IPS DF 4.7 (cell line): ENCODE results near the gene SOST.

Source experiments
- DNase-seq: peaks from one replicate; pipeline ENCODE4 v3.0.0-alpha.2; 2013; ENCODE audit warnings: low spot score; ENCODE audit errors: extremely low read depth

Gene SOST

DNA sequence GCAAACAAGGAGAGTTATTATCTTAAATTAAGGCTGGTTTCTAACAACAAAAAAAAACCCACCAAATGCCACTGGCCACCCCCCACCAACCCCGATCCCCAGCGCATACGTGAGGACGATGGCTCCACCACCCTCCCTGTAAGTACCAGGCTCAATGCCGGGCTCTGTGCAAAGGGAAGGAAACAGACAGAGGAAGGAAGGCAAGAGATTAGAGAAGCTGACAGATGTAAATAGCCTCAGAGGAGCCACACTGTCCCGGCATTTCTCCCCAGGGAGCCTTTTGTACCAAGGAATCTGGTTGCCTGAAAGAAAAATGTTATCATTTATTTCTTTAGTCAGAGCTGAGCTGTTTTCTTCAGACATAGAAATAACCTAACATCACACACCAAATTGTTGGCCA is 13.1 kb downstream of the SOST start:
- DNase-seq = no peak

DNA sequence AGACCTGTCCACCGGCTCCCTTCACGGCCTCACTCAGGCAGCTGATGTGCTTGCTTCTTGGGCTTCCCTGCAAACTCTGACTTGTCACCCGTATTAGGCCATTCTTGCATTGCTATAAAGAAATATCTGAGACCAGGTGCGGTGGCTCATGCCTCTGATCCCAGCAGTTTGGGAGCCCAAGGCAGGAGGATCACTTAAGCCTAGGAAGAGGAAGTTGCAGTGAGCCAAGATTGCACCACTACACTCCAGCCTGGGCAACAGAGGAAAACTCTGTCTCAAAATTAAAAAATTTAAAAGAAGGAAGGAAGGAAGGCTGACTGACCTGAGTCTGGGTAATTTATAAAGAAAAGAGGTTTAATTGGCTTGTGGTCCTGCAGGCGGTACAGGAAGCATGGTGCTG is 17.0 kb downstream of the SOST start:
- no peak for DNase-seq

DNA sequence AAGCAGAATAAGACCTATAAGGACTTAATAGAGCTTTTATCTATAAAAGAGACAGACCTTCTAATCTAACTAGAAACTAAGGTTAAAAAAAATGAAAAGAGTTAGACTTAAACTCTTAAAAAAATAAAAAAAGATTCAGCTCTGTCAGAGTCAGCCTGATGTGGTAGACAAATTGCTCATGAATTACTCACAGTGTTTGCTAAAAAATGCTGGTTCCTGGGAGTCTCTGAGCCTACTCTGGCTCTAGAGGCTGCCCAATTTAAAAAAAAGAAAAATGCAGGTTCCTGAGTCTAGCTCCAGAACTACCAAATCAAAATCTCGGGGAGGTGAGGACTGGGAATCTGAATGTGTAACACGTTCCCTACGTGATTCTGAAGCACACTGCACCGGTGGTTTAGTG is 18.1 kb downstream of the SOST start:
- no peak for DNase-seq

DNA sequence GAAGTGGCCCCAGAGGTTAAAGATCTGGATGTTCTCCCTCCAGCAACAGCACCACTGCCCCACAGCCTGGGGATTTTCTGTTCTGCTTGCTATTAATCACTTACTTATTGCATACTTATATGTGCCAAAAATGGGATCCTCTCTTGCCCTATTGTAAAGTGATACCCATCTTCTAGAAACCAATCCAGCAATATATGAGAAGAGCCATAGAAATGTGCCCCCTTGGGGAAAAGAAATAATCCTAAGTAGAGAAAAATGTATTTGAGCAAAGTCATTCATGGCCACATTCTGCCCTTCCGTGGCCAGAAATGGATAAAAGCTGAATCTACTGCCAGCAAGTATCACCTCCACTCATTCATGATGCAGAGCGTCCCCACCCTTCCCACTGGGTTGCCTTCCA is 20.9 kb downstream of the SOST start:
- no peak for DNase-seq

DNA sequence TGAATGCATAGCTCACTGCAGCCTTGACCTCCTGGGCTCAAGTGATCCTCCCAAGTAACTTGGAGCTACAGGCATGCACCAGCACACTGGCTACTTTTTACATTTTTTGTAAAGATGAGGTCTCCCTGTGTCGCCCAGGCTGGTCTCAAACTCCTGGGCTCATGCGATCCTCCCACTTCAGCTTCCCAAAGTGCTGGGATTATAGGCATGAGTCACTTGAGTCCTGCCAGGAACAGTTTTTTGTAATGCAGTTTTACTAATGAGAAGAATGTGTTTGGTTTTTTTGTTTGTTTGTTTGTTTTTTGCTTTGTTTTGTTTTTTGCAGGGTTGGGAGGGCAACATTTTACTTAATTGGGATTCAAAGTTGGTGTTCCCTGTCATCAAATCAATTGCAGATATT is 22.2 kb downstream of the SOST start:
- DNase-seq = no peak

DNA sequence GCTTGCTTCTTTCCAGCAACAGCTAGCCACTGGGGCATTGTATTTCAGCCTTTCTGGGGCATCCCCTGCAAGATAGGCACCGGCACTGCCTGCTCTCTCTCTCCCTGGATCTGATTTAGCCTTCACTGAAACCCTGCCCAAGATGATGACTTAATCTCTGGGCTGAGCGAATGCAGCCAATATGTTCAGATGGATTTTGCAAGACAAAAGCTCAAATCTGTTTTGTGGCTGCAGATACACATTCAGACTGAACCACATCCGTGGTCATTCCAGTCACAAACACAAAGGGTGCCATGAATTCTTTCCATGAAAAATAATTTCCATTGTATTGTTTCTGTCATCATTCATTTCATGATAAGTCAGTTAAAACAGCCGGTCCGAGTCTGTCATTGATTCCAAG is 24.2 kb downstream of the SOST start:
- no peak for DNase-seq

DNA sequence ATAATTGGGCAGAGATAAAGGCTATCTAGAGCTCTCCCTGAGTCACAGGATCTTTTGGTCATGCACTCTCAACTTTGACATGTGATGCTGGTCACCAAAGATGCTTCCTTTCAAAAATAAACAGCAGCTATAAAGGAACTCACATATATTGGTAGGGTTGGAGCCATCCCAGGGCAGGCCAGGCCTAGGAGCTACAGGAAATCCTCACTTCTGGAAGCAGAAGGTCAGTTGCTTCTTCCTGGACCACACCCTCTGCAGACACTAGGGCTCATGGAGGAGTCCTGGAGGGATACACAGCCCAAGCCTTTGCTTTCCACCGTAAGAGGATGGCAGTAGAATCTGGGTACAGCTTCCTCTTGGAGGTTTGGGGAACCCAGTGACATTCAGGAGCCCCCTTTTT is 24.6 kb downstream of the SOST start:
- no peak for DNase-seq

DNA sequence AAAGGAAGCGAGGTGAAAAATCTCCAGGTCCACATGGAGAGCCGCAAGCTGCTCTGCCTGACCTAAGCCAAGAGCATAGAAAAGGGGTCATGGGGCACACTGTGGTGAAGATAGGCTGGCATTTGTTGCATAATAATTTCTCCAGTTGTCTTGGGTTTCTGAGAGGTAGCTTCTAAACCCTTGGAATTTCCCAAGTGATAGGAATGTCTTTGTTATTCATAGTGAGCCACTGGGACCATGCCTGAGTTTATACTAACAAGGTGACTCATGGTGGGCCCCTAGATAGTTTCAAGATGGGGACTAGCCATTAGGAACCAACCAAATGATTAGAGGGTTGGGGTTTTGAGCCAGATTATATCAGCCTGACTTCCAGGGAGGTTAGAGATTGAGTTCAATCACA is 25.6 kb downstream of the SOST start:
- DNase-seq = no peak

DNA sequence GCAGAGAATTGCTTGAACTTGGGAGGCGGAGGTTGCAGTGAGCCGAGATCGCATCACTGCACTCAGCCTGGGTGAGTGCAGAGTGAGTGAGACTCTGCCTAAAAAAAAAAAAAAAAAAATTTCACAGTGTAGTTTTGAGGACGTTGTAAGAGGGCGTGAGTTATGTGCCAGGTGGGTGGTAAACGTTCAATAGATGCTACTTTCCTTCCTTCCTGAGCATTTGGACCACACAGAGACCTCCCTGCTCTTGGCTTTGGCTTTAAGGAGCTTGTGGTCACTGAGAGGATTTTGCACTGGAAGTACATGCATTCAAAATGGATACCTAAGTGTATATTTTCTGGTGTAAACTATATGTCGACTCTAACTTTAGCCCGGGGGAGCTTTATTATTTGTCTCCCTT is 30.5 kb downstream of the SOST start:
- no peak for DNase-seq

DNA sequence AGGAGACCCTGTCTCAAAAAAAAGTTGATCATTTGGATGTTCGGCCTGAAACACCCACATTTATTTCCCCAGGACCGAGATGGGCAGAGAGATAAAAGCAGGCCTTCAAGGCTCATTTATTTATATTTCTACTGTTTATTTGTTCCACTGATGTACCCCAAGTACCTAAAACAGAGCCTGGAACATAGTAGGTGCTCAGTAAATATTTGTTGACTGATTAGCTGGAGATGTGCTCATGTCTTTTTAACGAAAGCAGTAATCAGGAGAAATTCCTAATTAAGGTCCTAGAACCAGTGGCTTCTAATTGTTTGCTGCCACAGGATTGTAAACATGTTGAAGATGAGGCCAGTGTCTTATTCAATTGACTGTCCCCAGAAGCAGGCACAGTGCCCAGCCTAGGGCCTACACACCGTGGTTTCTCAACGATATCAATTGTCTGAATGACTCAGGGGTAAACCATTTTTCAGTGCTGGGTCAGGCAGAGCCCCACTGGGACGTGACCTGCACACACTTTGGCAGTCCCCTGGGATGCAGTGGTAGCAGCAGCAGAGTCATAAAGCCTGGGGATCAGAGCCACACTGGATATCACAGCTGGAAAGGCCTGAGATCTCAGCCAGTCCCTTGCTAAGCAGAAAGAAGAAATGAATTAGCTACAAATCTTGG is 34.8 kb downstream of the SOST start:
- no peak for DNase-seq

DNA sequence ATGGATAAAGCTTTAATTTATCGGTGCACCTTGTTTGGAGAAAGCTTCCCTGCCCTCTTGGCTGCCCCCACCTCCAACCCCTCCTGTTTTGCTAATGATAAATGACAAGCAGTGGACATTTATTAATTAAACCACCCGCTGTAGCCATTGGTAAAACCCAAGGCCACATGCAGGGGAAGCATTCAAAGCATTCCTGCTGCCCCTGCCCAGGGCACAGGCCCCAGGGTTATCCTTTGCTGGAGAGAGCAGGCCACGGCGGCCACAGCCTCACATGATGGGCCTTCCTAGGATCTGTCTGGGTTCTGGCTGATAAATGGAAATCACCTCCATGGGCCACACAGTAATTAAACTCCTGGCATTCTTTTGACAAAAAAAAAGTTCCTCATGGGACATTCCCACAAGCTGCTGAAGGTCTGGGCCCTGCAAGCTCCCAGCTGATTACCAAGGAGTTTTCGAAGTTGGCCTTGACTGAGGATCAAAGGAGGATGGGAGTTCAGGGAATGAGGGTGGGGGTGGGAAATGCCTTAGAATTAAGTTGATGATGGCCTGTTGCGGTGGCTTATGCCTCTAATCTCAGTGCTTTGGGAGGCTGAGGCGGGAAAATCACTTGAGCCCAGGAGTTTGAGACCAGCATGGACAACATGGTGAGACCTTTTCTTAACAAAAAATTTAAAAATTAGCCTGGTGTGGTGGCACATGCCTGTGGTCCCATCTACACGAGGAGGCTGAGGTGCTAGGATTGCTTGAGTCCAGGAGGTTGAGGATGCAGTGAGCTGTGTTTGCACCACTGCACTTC is 35.5 kb downstream of the SOST start:
- DNase-seq = no peak

DNA sequence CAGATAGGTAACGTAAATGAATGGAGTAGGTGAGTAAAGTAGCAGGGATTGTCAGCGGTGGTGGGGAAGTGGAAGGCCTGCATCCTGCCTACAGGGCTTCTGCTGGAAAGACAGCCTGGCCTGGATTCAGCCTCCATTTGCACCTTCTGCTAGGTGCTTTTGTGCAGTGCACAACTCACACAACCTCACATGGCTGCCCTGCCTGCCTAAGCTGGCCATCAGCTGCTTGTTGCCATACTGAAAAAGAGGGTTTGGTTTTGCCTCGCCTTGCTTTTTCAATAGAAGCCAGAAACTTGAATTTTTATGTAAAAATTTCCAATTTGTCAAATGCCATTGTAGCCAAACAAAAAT is 36.3 kb downstream of the SOST start:
- no peak for DNase-seq

DNA sequence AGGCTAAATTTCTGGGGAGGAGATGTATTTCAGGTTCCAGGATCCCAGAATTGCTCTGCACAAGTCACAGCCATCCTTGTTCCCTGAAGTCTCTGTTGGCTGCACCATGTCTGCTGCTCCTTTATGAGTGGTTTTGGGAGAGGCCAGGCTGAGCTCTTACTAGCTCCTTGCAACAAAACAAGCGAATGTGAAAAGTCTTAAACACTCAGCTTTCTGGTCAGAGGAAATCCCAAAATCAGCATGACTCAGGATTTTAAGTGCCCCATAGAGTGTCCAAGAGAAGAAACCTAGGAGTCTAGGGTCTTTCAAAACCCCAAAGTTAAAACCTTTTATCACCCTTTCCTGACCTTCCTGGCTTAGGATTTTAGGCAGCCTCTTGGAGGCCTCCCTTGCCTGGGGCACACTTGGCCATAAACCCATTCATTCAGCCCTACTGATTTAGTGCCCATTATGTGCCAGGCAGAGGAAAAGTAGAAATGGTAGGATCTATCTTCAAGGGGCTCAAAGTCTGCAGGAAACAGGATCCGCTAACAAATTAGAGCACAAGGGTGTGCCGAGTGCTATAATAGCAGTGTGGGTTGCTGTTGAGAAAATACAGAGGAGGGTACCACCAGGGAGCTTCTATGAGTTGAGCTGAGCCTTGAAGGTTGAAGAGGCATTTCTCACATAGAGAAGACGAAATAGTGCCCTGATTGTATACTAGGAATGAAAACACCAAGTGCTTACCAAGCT is 36.9 kb downstream of the SOST start:
- no peak for DNase-seq

DNA sequence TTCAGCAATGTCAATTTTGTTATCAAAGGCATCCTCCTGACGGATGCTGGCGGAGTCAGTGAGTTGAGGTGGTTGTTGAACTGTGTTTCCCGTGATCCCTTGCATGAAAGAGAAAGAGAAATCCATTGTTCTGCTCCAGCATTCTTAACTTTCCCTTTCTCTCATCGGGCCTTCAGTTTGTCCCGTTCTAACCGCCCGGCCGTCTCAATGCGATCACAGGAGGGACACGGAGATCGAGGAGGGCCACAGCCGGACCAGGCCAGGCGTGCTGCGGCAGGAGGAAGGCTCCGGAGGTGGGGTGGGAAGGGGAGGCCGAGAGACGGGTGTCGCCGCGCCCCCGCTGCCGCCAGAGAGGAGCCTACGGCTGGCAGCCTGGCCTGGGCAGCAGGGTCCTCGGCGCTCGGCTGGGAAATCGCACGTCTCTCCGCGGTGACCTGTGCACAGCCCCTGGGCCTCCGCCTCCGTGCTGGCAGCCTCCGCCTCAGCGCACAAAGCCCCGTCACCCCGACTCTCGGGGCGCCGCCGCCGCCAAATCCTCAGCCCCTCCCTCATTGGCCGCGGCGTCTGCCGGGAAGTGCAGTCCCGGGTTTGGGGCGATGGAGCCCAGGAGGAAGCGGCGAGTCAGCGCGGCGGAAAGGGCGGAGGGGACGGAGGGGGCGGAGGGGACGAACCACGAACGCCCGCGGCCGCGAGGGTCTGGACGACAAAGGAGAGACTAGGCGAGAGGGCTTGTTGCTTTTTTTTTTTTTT is 38.1 kb downstream of the SOST start:
- DNase-seq = no peak

DNA sequence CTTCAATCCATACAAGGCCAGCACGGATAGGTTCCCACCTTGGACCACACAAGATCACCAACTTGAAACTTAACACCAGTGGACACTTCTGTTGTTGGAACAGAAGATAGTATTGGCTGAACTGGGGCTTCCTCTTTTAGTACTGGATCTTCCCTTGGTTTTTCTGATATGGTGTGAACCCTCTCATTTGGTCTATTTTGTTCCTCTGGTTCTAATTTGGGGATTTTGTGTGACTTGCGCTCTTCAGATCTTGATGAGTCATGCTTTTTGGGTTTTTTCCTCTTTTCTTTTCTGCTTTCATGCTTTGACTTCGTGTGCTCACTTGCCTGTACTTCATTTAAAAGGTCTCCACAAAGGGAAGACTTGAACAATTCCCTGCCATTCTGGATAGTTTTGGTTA is 39.0 kb downstream of the SOST start:
- DNase-seq = no peak

DNA sequence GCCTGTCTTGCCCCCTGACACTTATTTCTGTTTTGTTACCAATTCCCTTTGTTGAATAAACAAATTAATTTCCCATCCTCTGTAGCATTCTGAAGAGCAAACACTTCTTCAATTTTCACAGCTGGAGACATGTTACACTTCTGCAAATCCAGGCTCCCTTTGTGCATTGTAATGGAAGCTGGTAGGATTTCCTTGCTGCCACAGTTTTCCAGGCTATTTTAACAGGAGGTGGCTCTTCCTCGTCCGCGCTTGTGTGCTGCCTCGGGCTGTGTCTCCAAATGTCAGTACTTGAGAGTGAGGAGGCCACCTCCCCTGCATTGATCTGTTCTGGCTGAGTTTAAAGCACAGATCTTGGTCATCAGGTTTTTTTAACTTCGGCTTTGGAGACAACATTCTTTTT is 40.0 kb downstream of the SOST start:
- no peak for DNase-seq

DNA sequence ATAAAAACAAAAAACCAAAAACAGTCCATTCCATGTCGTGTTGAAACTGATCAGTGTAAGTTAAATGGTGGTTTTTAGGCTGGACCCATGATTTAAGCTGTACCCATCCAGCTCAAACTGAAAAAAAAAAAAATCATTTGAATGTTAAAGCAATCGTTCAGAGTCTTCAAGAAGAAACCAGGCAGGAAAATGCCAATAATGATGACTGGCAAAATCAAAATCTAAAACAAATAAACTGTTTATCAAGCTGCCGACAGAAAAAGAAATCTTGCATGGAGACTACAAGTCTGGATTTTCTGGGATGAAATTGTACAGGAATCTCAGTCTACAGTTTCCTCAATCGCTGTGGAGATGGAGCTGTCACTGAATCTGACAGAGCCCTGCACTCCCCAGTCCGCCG is 40.7 kb downstream of the SOST start:
- no peak for DNase-seq

DNA sequence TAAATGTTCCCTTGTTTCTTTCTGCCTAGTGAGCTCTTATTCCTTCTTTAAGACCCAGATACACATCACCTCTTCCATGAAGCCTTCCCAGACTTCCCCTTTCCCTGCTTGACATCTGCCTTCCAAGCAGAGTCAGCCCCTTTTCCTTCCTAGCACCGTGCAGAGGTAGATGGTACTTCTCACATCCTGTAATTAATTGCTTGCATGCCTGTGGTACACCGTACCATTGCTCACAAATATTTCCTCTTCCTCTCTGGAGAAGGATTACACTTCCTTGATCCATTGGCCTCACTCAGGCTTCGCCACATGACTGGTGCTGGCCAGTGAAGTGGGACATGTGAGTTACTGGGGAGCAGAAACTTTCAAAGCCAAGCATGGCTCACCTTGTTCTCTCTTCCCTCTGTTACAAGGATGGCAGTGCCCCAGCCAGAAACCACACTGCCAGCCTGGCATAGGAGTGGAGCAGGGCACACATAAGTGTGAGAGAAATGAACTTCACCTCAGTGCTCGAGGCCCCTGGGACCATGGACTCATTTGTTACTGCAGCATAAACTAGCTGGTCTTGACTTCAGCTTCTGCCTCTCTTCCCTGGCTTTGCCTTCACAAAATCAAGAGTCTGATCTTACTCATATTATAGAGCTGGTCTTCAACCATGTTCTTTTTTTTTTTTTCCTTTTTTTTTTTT is 44.0 kb downstream of the SOST start:
- no peak for DNase-seq

DNA sequence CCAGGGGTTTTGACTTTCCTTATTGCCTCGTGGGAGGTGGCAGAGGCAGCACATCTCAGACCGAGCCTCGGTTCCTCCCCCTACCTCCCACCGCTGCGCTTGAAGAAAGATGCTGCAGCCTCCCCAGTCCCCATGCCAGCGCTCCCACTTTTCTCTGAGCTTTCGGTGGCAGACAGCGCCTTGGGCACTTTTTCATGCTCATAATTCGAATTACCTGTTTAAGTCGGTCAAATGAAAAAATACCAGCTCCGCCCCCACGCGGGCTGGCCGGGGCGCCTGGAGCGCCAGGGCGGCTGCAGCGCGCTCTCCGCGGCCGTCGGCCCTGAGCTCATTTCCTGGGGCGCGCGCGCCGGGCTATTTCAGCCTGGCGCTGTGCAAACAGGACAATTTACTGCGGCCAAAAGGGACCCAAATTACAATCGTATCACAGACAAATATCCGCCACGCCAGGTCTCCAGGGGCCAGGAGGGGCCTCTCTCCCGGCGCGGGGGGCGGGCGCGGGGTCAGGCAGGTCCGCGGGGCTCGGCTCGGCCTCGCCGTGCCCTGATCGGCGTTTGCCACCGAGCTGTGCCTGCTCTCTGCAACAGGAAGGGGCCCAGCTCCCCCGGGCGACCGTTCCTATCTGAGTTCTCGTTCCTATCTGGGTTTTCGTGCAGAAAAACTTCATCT is 45.0 kb downstream of the SOST start:
- no peak for DNase-seq

DNA sequence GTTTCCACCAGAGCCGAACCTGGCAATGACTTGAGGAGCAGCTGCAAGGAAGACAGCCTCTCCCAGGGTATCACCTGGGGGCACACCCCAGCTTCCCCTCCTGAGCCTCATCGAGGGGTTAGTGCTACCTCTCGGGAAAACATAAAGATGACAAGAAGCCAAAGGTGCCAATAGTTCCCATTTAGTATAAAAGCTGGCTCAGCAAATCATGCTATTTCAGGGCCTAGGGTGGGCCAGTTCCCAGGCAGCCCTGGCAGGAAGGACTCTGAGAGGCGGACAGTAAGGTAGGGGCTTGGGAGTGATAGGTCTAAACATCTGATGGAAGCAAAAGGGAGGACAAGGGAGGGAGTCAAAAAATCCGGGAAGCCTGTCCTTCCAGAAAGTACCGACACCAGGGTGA is 46.2 kb downstream of the SOST start:
- no peak for DNase-seq

DNA sequence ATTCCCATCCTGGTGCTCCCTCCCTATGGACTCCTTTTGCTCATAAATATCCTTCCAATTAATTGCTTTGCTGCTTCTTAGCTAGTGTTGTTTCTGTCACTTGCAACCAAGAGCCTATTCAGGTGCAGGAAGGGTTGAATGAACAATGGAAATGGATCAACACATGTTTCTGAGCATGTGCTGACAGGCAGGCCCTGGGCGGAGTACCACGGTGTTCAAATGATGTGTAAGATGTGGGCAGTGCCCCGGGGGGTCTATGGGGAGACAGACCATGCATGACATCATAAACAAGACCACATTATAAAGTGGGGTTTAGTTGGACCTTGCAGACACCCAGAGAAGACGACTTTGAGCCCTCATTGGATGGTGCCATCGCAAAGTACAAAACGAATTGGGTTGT is 48.5 kb downstream of the SOST start:
- no peak for DNase-seq
